ENCODE measurements around the gene CHRNA10.

DNA sequence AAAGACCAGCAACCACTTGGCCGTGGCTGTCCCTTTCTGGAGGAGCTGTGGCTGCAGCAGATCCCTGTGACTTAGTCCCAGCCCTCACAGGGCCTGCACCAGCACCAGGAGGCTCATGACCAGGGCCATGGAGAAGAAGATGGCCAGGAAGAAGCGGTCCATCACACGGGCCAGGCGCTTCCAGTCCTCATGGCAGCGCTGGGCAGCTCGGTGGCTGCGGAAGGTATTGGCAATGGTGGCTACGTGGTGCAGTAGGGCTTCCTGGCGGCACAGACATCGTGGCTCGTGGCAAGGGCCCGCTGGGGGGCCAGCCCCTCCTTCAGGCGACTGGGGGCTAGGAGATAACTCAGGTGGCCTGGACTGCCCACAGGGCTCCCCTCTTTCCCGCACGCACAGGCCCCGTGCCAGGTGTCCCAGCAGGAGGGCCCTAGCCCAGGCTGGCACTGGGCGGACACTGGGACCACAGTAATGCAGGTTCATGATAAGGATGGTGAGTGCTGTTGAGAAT lies 5.1 kb downstream of the CHRNA10 start:
- TF ChIP-seq BCL3 (CRISPR knock-in tag; IDR thresholded peaks at IDR 0.05), result no peak
- no peak for TF ChIP-seq KLF13 (CRISPR knock-in tag; IDR thresholded peaks at IDR 0.05)
- no peak for TF ChIP-seq ZNF124 (CRISPR knock-in tag; IDR thresholded peaks at IDR 0.05)
- no peak for TF ChIP-seq ZNF724P (CRISPR knock-in tag; IDR thresholded peaks at IDR 0.05; ENCODE audit: borderline replicate concordance)
- TF ChIP-seq, protein P1, sequence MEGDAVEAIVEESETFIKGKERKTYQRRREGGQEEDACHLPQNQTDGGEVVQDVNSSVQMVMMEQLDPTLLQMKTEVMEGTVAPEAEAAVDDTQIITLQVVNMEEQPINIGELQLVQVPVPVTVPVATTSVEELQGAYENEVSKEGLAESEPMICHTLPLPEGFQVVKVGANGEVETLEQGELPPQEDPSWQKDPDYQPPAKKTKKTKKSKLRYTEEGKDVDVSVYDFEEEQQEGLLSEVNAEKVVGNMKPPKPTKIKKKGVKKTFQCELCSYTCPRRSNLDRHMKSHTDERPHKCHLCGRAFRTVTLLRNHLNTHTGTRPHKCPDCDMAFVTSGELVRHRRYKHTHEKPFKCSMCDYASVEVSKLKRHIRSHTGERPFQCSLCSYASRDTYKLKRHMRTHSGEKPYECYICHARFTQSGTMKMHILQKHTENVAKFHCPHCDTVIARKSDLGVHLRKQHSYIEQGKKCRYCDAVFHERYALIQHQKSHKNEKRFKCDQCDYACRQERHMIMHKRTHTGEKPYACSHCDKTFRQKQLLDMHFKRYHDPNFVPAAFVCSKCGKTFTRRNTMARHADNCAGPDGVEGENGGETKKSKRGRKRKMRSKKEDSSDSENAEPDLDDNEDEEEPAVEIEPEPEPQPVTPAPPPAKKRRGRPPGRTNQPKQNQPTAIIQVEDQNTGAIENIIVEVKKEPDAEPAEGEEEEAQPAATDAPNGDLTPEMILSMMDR (CRISPR knock-in tag; IDR thresholded peaks at IDR 0.05), result no peak
